ENCODE measurements around the gene GNAO1. TPM values are rescaled to one million over a fixed set of nuclear protein-coding genes. Genes with fewer than 3 reads are reported as not detected.

GNAO1 gene
- total and polyA plus RNA-seq, 9 of the 15 experiments (the other 6 are each of a cell fraction or from before 2014, with no cell fraction given), result 0.07 to 0.42 (median 0.08) TPM; not detected in 5

GRCh38 chr16:56241596-56241995 lies 50.3 kb downstream of the GNAO1 start (continued):
- no peak for TF ChIP-seq POLR2A (conservative IDR thresholded peaks at IDR 0.05)

GRCh38 chr16:56242740-56243139 lies 51.5 kb downstream of the GNAO1 start:
- intact Hi-C loops (cut with micrococcal nuclease), result no loop called here

More at GRCh38 chr16:56242740-56243139, 51.5 kb downstream of the GNAO1 start:
- no peaks in the 10 kb centered on the region for H4K20me1 ChIP-seq (replicated peaks; ENCODE audit: control insufficient read depth, insufficient read depth, low read length)
- no peak overlapping the region for H3K4me2 ChIP-seq (ENCODE audit: insufficient read depth, low read length)
- H3K27ac ChIP-seq (ENCODE audit: extremely low read depth, low read depth, low read length), result no peak overlapping the region
- no peak overlapping the region for H2AFZ ChIP-seq (ENCODE audit: low read depth, low read length)
- no peaks in the 10 kb centered on the region for H3K9me3 ChIP-seq (replicated peaks; ENCODE audit: control insufficient read depth, insufficient read depth, low read depth, low read length)
- no peaks in the 10 kb centered on the region for H3K36me3 ChIP-seq (ENCODE audit: control insufficient read depth, insufficient read depth, low read length)
- no peaks in the 10 kb centered on the region for H3K79me2 ChIP-seq (ENCODE audit: control insufficient read depth, insufficient read depth, low read length)
- ATAC-seq (no peak), DNase-seq (ENCODE audit: extremely low read depth in 1 of 4, low spot score in 3 of 4) (no peak), FAIRE-seq (no peak)
- POLR2A ChIA-PET, result interaction anchor here (0.7 kb wide), 1 partner anchor 20 kb away, joined by 3 read pairs; no protein-coding TSS in a partner anchor
- peaks cover 2 to 4% of the 10 kb centered on the region in 2 experiments; a peak in 2 of 5 replicates for H3K27me3 ChIP-seq (ENCODE audit: control insufficient read depth in 2 of 2, insufficient read depth in 2 of 2, low read length in 2 of 2)
- BruUV-seq (replicated peaks), result no TSS peak
- CTCF ChIA-PET (ENCODE audit: low intra/inter-chr PET ratio), result no interaction called here
- no peak overlapping the region for H3K9ac ChIP-seq (ENCODE audit: insufficient read depth in 1 of 2, low read depth in 2 of 2, low read length in 2 of 2)
- H3K4me3 ChIP-seq, result no peak overlapping the region
- no peaks in the 10 kb centered on the region for H3K9me1 ChIP-seq (ENCODE audit: control insufficient read depth, insufficient read depth, low read length)
- TF ChIP-seq ZNF77 (CRISPR knock-in tag; IDR thresholded peaks at IDR 0.05), result no peak
- no peak for TF ChIP-seq ZBTB33 (CRISPR knock-in tag; IDR thresholded peaks at IDR 0.05)
- TF ChIP-seq SMARCE1 (IDR thresholded peaks at IDR 0.05), result no peak
- no peak for TF ChIP-seq ZNF318 (IDR thresholded peaks at IDR 0.05; ENCODE audit: borderline replicate concordance in 1 of 2, low read depth in 1 of 2)
- no peak for TF ChIP-seq ZNF512 (tag; IDR thresholded peaks at IDR 0.05)
- no peak for TF ChIP-seq ZC3H11A (IDR thresholded peaks at IDR 0.05; ENCODE audit: low read depth, low read length)
- TF ChIP-seq SIN3A (IDR thresholded peaks at IDR 0.05; ENCODE audit: borderline replicate concordance in 2 of 2, control insufficient read depth in 1 of 2, low read depth in 2 of 2, low read length in 2 of 2), result no peak
- TF ChIP-seq SMAD3 (CRISPR knock-in tag; conservative IDR thresholded peaks at IDR 0.05), result no peak
- TF ChIP-seq POLR2B (IDR thresholded peaks at IDR 0.05; ENCODE audit: low read depth, partially characterized antibody), result no peak
- 17% methylated on average over 4 of the region's 4 CpGs for WGBS (ENCODE audit: insufficient coverage, low coverage, missing lambda C conversion rate)
- peaks cover 7% of the 10 kb centered on the region in 2 experiments; a peak in 4 of 5 replicates for H3K4me1 ChIP-seq (replicated peaks in 1 of 2; ENCODE audit: control insufficient read depth in 2 of 2, insufficient read depth in 2 of 2, low read length in 2 of 2)
- in situ Hi-C loops (cut with MboI), result no loop called here
